ENCODE measurements around the gene APEX1.

DNA sequence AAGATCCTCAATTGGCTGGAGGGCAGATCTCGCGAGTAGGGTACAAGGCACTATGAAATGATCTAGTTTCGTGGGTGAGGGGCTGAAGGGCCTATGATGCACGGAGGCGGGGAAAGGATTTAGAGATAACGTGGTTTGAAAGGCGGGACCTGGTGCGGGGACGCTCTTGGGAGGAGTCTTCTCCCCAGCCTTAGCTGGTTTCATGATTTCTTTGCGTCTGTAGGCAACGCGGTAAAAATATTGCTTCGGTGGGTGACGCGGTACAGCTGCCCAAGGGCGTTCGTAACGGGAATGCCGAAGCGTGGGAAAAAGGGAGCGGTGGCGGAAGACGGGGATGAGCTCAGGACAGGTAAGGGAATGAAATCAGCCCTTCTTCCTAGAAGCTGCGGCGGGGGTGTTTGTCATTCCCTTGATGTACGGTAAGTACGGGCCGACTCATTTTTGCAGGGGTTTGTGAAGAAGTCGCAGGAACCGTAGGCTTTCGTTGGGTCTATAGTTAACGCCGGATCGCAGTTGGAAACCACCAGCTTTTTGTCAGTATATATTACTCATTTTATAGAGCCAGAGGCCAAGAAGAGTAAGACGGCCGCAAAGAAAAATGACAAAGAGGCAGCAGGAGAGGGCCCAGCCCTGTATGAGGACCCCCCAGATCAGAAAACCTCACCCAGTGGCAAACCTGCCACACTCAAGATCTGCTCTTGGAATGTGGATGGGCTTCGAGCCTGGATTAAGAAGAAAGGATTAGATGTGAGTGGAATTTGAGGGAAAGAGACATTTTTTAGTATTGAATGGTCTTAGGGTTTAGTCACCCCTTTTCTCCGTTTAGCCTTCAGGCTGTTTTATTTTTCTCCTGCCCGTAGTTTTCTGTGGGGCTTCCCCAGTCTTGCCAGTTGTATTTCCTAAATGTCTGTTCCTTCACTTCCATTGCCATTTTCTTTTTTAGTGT lies 602 bp downstream of the APEX1 start:
- TF ChIP-seq, protein P1, sequence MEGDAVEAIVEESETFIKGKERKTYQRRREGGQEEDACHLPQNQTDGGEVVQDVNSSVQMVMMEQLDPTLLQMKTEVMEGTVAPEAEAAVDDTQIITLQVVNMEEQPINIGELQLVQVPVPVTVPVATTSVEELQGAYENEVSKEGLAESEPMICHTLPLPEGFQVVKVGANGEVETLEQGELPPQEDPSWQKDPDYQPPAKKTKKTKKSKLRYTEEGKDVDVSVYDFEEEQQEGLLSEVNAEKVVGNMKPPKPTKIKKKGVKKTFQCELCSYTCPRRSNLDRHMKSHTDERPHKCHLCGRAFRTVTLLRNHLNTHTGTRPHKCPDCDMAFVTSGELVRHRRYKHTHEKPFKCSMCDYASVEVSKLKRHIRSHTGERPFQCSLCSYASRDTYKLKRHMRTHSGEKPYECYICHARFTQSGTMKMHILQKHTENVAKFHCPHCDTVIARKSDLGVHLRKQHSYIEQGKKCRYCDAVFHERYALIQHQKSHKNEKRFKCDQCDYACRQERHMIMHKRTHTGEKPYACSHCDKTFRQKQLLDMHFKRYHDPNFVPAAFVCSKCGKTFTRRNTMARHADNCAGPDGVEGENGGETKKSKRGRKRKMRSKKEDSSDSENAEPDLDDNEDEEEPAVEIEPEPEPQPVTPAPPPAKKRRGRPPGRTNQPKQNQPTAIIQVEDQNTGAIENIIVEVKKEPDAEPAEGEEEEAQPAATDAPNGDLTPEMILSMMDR (IDR thresholded peaks at IDR 0.05): no peak
- peak in 1 of 4 donors; percentile 1 for TF ChIP-seq POLR2A (IDR thresholded peaks at IDR 0.05)
